ENCODE data around the gene SOST.

Gene SOST

DNA sequence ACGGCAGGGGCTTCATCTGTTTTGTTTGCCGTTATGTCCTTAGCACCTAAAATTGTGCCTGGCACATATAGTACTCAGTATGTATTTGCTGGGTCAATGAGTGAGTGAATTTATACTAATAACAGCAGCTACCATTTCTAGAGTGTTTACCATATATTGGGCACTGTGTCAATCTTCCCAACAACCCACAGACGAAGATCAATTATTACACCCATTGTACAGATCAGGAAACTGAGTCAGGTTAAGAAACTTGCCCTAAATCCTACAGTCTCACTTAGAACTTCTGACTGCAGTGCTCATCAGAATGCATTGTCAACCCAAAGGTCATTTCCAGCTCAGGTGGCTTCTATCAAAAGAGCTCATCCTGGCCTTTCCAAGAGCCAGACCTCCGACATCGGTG lies 52.4 kb downstream of the SOST start:
- no peak for DNase-seq (ENCODE audit: low read depth)

Data from T-helper 22 cell (primary cell).